GM23338 (cell line): ENCODE data around the gene SERPINA1. TPM values are rescaled to one million over a fixed set of nuclear protein-coding genes. Genes with fewer than 3 reads are reported as not detected.

Source experiments
- ATAC-seq: fragments of 200-7000 bp; cut with Tn5 transposase; 3 replicates; pipeline ENCODE4 v1.9.1; 2020
- DNase-seq: peaks from one replicate; pipeline ENCODE4 v3.0.0-alpha.2; 2015; ENCODE audit warnings: low spot score
- H2AFZ ChIP-seq: fragments of 200-600 bp; sonication (generic); 2 replicates; pipeline ENCODE4 v1.8.0; 2016; ENCODE audit warnings: antibody characterized with exemption, mild to moderate bottlenecking, moderate library complexity
- H3F3A ChIP-seq: fragments of 200-600 bp; sonication (generic); replicated peaks from 2 replicates; pipeline ENCODE4 v1.8.0; 2017; ENCODE audit warnings: antibody characterized with exemption, mixed run types, low read depth
- H3K27ac ChIP-seq: fragments of 200-600 bp; sonication (generic); 2 replicates; pipeline ENCODE4 v1.6.1; 2016; ENCODE audit warnings: low read depth
- H3K27me3 ChIP-seq: fragments of 200-600 bp; sonication (generic); 2 replicates; pipeline ENCODE4 v1.8.0; 2016; ENCODE audit warnings: mild to moderate bottlenecking, mixed run types, moderate library complexity; ENCODE audit not compliant: insufficient read depth
- H3K36me3 ChIP-seq: fragments of 200-600 bp; sonication (generic); 2 replicates; pipeline ENCODE4 v1.8.0; 2016; ENCODE audit warnings: mild to moderate bottlenecking; ENCODE audit not compliant: insufficient read depth
- H3K4me1 ChIP-seq: fragments of 200-600 bp; sonication (generic); 2 replicates; pipeline ENCODE4 v1.8.0; 2016; ENCODE audit warnings: mild to moderate bottlenecking, moderate library complexity; ENCODE audit not compliant: insufficient read depth
- H3K4me2 ChIP-seq: fragments of 200-600 bp; sonication (generic); 2 replicates; pipeline ENCODE4 v1.7.1; 2017; ENCODE audit warnings: mixed run types
- H3K4me3 ChIP-seq: fragments of 200-600 bp; sonication (generic); 2 replicates; pipeline ENCODE4 v1.6.1; 2016; ENCODE audit warnings: mixed run types
- H3K79me2 ChIP-seq: fragments of 200-600 bp; sonication (generic); replicated peaks from 2 replicates; pipeline ENCODE4 v1.8.0; 2017; ENCODE audit warnings: mild to moderate bottlenecking; ENCODE audit not compliant: insufficient read depth
- H3K9me2 ChIP-seq: fragments of 200-600 bp; sonication (generic); 2 replicates; pipeline ENCODE4 v1.8.0; 2017; ENCODE audit not compliant: insufficient read depth
- H4K20me1 ChIP-seq: fragments of 200-600 bp; sonication (generic); replicated peaks from 2 replicates; pipeline ENCODE4 v1.8.0; 2017; ENCODE audit warnings: mild to moderate bottlenecking; ENCODE audit not compliant: insufficient read depth
- H3K27ac Mint-ChIP-seq: 2 replicates; pipeline ENCODE4 v1.8.0; 2020; ENCODE audit warnings: inconsistent platforms, mild to moderate bottlenecking, moderate library complexity, mixed read lengths
- H3K27me3 Mint-ChIP-seq: 3 replicates; pipeline ENCODE4 v1.8.0; 2022; ENCODE audit warnings: low read depth, mild to moderate bottlenecking, moderate library complexity, mixed read lengths, inconsistent platforms; ENCODE audit not compliant: insufficient read depth, poor library complexity
- H3K36me3 Mint-ChIP-seq: 3 replicates; pipeline ENCODE4 v1.8.0; 2021; ENCODE audit warnings: low read depth, mild to moderate bottlenecking, inconsistent platforms, moderate library complexity, mixed read lengths
- H3K4me1 Mint-ChIP-seq: 3 replicates; pipeline ENCODE4 v1.8.0; 2020; ENCODE audit warnings: mild to moderate bottlenecking, inconsistent platforms, mixed read lengths
- H3K4me3 Mint-ChIP-seq: 3 replicates; pipeline ENCODE4 v1.8.0; 2021; ENCODE audit warnings: moderate library complexity, mild to moderate bottlenecking, inconsistent platforms, mixed read lengths
- H3K9me3 Mint-ChIP-seq: 3 replicates; pipeline ENCODE4 v1.8.0; 2020; ENCODE audit warnings: moderate library complexity, mild to moderate bottlenecking, inconsistent platforms, mixed read lengths
- CREB1 ChIP-seq: fragments of 250-450 bp; sonication (Bioruptor Pico); IDR thresholded peaks from 2 replicates; pipeline ENCODE4 v1.5.0; 2020; ENCODE audit warnings: low read depth, mild to moderate bottlenecking, moderate library complexity
- EZH2 ChIP-seq: fragments of 200-600 bp; sonication (generic); IDR thresholded peaks from one replicate; pipeline ENCODE4 v1.8.0; 2017; ENCODE audit warnings: antibody characterized with exemption, mild to moderate bottlenecking, low read depth; ENCODE audit not compliant: unreplicated experiment
- EZH2phosphoT487 ChIP-seq: fragments of 200-600 bp; sonication (generic); IDR thresholded peaks from one replicate; pipeline ENCODE4 v1.8.1; 2018; ENCODE audit warnings: antibody characterized with exemption; ENCODE audit not compliant: unreplicated experiment
- NANOG ChIP-seq: IDR thresholded peaks from 2 replicates; pipeline ENCODE4 v1.6.1; 2016; ENCODE audit warnings: antibody characterized with exemption, borderline replicate concordance
- POLR2AphosphoS5 ChIP-seq: IDR thresholded peaks from 2 replicates; pipeline ENCODE4 v1.6.1; 2016; ENCODE audit warnings: antibody characterized with exemption, low read depth
- REST ChIP-seq: IDR thresholded peaks from one replicate; pipeline ENCODE4 v1.6.1; 2018; ENCODE audit warnings: antibody characterized with exemption; ENCODE audit not compliant: unreplicated experiment
- STAT1 ChIP-seq: IDR thresholded peaks from one replicate; pipeline ENCODE4 v1.6.1; 2016; ENCODE audit warnings: antibody characterized with exemption; ENCODE audit not compliant: unreplicated experiment
- ZNF114 ChIP-seq: fragments of 250-450 bp; sonication (Bioruptor Pico); IDR thresholded peaks from 2 replicates; pipeline ENCODE4 v1.5.0; 2020; ENCODE audit warnings: mild to moderate bottlenecking, moderate library complexity
- ZNF331 ChIP-seq: fragments of 250-450 bp; sonication (Bioruptor Pico); IDR thresholded peaks from 2 replicates; pipeline ENCODE4 v1.5.0; 2020; ENCODE audit warnings: low read depth, mild to moderate bottlenecking, moderate library complexity
- polyA plus RNA-seq: library from polyadenylated mRNA; unstranded; fragments of >200 nt; fragmentation: Nextera tagmentation; extraction: Ambion mirVana; gene quantifications from 2 replicates; pipeline ENCODE4 v1.2.1, GENCODE V29; 2016
- total RNA-seq: library from RNA; depleted of rRNA; stranded (reverse); fragments of >200 nt; shearing (Covaris generic); gene quantifications from 2 replicates; pipeline ENCODE4 v1.2.3, GENCODE V29; 2014
- TF ChIP-seq, protein P1 (sequence below), 2 experiments: fragments of 200-600 bp in 1 of 2; sonication (generic) in 1 of 2; conservative IDR thresholded peaks; 2 replicates each; pipeline versions ENCODE4 v1.5.1 to v1.6.1; 2016 to 2017; ENCODE audit warnings: antibody characterized with exemption in 2 of 2, low read depth in 2 of 2, mild to moderate bottlenecking in 2 of 2, moderate library complexity in 1 of 2
- TF ChIP-seq, protein P2 (sequence below): IDR thresholded peaks from 2 replicates; pipeline ENCODE4 v1.6.1; 2016; ENCODE audit warnings: antibody characterized with exemption

Gene SERPINA1
- total and polyA plus RNA-seq, 2 experiments from 2014 or later: not detected

DNA sequence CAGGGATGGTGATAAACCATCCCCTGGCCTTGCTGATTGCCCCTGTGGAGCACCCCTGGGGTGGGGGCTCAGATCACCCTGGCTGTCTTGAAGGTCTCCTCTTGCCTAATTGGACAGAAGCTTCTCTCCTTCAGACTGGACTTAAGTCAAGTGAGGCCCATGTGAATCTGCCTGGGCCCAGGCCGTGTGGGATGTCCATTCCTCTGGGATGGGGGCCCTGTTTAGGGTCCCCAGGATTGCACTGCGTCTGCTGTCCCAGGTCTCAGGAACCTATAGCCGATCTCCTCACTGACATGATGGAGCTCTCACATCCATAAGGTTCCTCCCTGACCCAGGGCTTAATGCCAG lies 20.2 kb downstream of the SERPINA1 start (continued):
- TF ChIP-seq EZH2phosphoT487 (no peak), ZNF114 (CRISPR knock-in tag) (no peak), POLR2AphosphoS5 (no peak)
- TF ChIP-seq, protein P1, sequence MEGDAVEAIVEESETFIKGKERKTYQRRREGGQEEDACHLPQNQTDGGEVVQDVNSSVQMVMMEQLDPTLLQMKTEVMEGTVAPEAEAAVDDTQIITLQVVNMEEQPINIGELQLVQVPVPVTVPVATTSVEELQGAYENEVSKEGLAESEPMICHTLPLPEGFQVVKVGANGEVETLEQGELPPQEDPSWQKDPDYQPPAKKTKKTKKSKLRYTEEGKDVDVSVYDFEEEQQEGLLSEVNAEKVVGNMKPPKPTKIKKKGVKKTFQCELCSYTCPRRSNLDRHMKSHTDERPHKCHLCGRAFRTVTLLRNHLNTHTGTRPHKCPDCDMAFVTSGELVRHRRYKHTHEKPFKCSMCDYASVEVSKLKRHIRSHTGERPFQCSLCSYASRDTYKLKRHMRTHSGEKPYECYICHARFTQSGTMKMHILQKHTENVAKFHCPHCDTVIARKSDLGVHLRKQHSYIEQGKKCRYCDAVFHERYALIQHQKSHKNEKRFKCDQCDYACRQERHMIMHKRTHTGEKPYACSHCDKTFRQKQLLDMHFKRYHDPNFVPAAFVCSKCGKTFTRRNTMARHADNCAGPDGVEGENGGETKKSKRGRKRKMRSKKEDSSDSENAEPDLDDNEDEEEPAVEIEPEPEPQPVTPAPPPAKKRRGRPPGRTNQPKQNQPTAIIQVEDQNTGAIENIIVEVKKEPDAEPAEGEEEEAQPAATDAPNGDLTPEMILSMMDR (conservative IDR thresholded peaks at IDR 0.05; ENCODE audit: low read depth in 2 of 2): no peak

GRCh38 chr14:94367347-94368242 lies 20.8 kb downstream of the SERPINA1 start:
- Histone ChIP-seq H3K36me3 (no peaks in the 10 kb centered on the region), H3K27ac (no peak overlapping the region), H4K20me1 (no peaks in the 10 kb centered on the region), H3F3A (no peaks in the 10 kb centered on the region), H2AFZ (no peak overlapping the region), H3K9me2 (no peaks in the 10 kb centered on the region), H3K4me1 (no peaks in the 10 kb centered on the region), H3K27me3 (no peaks in the 10 kb centered on the region), H3K79me2 (no peaks in the 10 kb centered on the region), H3K4me2 (no peak overlapping the region), H3K4me3 (no peak overlapping the region)
- no peaks in the 10 kb centered on the region for H3K36me3 Mint-ChIP-seq
- TF ChIP-seq NANOG: no peak
- DNase-seq (no peak), ATAC-seq (no peak)
- peaks cover 5% of the 10 kb centered on the region; the same call in 2 of the 3 replicates for H3K4me1 Mint-ChIP-seq
- peaks cover 9% of the 10 kb centered on the region for H3K27me3 Mint-ChIP-seq
- H3K27ac Mint-ChIP-seq: no peak overlapping the region
- H3K9me3 Mint-ChIP-seq: no peaks in the 10 kb centered on the region
- no peak overlapping the region for H3K4me3 Mint-ChIP-seq

GRCh38 chr14:94366146-94366915 lies 22.1 kb downstream of the SERPINA1 start, which contains the start of gene SERPINA2:
Gene SERPINA2, minus strand, starts transcription at chr14:94366698.
- DNase-seq: no peak
- no peaks in the 10 kb centered on the region for H3K27me3 ChIP-seq
- ATAC-seq: no peak
- H3K36me3 ChIP-seq: no peaks in the 10 kb centered on the region
- no peaks in the 10 kb centered on the region for H4K20me1 ChIP-seq
- no peak within 1 kb of the TSS for H3K4me3 ChIP-seq
- H3F3A ChIP-seq: no peaks in the 10 kb centered on the region
- Mint-ChIP-seq H3K27ac (no peak within 1 kb of the TSS), H3K27me3 (peaks cover 5% of the 10 kb centered on the region), H3K36me3 (no peaks in the 10 kb centered on the region), H3K4me3 (no peak within 1 kb of the TSS), H3K9me3 (no peaks in the 10 kb centered on the region), H3K4me1 (no peaks in the 10 kb centered on the region)
- H2AFZ ChIP-seq: no peak within 1 kb of the TSS
- H3K4me1 ChIP-seq: no peaks in the 10 kb centered on the region
- no peaks in the 10 kb centered on the region for H3K79me2 ChIP-seq
- no peak within 1 kb of the TSS for H3K4me2 ChIP-seq
- no peaks in the 10 kb centered on the region for H3K9me2 ChIP-seq
- no peak within 1 kb of the TSS for H3K27ac ChIP-seq
- TF ChIP-seq ZNF114 (CRISPR knock-in tag) (no peak), REST (no peak), POLR2AphosphoS5 (no peak), ZNF331 (CRISPR knock-in tag) (no peak), CREB1 (CRISPR knock-in tag) (no peak), EZH2phosphoT487 (no peak), EZH2 (no peak), STAT1 (no peak), NANOG (no peak)
- TF ChIP-seq, protein P2, sequence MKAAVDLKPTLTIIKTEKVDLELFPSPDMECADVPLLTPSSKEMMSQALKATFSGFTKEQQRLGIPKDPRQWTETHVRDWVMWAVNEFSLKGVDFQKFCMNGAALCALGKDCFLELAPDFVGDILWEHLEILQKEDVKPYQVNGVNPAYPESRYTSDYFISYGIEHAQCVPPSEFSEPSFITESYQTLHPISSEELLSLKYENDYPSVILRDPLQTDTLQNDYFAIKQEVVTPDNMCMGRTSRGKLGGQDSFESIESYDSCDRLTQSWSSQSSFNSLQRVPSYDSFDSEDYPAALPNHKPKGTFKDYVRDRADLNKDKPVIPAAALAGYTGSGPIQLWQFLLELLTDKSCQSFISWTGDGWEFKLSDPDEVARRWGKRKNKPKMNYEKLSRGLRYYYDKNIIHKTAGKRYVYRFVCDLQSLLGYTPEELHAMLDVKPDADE: no peak
- TF ChIP-seq, protein P1 (conservative IDR thresholded peaks at IDR 0.05; ENCODE audit: low read depth in 2 of 2): no peak
